GM21515 (cell line): ENCODE results near the gene SDF4.

ENCODE experiments used
- ATAC-seq: cut with Tn5 transposase; IDR thresholded peaks from one replicate; pipeline ENCODE4 v1.9.1; 2021; ENCODE audit not compliant: unreplicated experiment

The SDF4 gene

DNA sequence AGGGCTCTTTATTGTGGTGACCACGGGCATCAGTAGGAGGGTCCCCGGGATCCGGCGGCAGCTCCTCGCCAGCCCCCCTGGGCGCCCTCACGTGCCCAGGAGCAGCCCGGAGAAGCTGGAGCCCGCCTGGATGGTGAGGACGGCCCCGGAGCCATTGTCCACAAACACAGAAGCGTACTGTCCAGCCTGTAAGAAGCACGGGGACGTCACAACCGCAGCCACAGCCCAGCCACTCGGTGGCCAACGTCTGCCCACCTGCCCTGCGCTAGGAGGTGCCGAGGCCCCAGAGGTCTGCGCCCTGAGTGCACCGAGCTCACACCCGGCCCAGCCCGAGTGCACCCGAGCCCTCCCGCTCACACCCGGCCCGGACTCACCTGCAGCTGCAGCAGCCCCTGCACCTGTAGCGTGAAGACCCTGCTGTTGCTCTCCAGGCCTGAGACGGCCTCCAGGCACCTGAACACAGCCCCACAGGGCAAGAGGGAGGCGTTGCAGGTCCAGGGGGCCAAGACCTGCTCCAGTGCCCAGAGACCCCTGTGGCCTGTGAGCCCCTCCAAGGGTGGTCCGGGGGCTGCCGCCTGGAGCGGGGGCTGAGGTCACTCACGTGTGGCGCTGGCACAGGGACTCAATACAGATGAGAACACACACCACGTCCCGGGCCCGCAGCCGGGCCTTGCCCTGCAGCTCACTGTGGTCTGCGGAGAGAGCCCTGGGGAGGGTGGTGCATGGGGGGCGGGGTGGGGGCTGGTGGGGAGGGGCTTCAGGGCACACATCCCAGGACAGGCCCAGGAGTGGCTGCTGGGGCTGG is 10.9 kb upstream of the SDF4 start:
- ATAC-seq, result no peak

DNA sequence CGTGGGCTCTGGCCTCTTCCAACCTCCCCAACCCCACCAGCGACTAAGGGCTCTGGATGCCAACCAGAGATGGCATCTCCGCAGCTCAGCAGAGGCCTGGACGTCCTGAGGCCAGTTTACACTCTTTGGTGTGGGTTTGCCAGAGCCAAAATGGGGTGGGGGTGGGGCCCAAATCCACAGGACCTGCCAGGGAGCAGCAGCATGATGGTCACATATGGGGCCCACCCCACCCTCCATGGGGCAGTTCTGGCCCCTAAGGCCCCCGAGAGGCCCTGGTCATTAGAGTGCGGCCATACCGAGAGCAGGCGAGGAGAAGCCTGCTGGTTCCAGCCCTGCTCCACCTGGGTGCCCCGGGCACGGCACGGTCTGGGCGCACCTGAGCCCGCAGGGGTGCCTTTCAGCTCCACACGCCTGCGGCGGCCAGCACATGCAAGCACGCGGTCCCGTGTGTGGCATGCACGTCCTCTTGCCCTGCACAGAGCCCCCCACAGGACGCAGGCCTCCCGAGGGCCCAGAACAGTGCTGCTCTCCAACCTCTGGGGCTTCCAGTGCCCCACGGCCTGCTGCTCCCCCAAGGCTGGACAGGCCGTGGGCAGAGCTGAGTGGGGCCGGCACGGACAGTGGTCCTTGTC is 9.9 kb upstream of the SDF4 start:
- no peak for ATAC-seq

DNA sequence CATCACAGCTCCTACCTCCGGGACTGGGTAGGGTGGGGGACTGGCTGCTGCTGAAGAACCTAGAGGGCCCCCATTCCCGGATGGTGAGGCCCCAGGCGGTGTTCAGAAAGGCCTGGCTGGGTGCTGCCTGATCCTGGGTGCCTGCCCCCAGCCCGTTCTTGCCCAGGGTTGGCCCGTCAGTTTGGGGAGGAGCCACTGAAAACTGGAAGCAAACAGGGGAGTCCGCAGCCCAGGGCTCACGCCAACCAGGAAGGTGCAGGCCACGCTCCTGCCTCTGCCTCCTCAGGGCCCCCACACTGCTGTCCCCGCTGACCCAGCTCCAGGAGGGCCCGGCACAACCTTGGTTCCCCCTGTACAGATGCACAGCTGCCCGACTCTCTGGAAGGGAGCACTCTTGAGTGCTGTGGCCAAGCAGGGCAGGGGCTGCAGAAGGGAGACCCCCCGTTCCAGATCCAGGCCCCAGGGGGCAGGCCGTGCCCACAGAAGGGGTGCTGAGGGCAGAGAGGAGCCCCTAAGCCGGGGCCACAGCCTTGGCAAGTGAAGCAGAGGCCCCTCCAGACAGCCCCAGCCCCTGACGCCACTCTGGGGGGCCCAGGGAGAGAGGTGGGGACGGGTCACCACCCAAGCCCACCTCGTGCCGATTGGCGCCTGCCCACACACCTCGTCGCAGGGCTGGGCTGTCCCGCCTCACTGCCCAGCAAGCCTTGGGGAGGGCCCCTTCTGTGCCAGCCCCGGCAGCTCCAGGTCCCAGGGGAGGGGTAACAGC is 9.2 kb upstream of the SDF4 start:
- ATAC-seq, result no peak

DNA sequence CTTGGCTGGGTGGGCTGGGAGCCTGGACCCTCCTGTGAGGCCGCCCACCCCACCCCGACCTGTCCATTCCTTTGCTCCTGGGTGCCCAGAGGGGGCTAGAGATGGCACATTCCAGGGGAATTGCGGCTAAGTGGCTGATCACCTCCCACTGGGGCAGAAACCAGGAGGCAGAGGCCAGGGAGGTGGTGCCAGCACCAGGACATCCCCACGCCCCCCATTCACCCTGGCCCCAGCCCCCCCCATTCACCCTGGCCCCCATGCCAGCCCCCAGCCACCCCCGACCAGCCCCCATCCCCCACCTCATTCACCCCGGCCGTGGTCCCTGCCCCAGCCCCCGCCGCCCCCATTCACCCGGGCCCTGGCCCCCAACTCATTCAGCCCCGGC is 8.5 kb upstream of the SDF4 start:
- no peak for ATAC-seq

DNA sequence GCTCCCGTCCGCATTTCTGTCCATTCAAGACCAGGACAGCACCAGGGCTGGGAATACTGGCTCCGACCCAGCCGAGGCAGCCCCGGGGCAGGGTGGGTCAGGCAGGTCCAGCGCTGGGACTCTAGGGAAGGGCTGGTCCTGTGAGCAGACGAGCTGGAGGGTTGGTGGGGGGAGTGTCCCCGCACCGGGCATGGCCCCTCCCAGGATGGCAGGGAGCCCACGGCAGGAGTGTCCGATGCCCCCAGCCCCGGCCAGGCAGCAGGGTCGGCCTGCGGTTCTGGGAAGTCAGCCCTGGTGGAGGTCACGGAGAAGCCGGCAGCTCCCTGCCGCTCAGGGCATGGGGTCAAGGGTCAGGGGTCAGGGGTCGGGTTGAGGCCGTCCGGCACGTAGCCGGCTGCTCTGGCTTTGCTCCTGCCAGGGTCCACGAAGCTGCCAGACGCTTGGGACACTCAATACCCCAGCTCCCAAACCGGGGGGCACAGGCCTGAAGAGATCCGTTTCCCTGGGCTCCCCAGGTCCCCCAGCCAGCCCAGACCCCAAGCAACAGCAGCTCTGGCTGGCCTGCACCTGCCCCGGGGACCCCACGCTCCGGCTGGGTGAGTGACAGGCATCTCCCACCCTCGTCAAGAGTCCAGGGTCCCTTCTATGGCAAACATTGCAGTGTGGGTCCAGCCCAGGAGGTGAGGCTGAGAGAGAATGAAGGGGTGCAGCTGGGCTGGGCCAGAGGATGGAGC is 8.0 kb upstream of the SDF4 start:
- no peak for ATAC-seq

DNA sequence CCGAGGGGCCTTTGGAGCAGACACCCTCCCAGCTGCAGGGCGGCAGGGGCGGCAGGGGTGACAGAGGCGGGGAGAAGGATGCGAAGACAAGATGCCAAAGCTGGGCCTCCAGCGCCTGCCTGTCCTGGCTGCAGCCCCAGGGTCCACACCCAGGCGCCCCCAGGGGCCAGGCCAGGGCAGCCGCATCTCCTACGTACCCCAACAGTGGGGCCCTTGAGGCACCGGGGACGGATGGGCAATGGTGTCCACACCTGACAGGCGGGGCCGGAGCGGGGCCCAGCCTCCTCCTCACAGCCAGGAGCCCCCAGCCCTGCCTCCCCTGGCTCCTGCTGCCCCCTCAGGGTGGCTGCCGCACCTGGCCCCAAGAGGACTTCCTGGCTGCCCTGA is 7.4 kb upstream of the SDF4 start:
- ATAC-seq, result no peak

DNA sequence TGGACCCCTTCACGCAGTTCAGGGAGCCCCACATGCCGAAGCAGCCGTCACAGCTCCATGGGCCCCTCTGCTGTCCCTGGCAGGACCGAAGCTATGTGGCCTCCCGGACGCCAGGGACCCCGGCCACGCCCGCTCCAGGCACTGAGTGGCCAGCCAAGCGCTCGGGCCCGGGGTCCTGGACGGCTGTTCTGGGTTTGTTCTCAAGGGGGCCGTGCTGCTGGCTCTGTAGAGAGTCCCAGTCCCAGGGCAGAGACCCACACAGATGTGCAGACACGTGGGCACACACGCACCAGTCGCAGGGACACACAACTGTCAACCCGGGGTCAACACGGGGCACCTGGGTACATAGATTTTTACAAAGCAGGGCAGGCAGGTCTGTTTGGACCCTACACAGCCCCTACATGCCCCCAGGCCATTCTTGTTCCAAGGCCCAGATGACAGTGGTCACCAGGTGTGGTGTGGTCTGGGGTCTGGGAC is 6.9 kb upstream of the SDF4 start:
- no peak for ATAC-seq

DNA sequence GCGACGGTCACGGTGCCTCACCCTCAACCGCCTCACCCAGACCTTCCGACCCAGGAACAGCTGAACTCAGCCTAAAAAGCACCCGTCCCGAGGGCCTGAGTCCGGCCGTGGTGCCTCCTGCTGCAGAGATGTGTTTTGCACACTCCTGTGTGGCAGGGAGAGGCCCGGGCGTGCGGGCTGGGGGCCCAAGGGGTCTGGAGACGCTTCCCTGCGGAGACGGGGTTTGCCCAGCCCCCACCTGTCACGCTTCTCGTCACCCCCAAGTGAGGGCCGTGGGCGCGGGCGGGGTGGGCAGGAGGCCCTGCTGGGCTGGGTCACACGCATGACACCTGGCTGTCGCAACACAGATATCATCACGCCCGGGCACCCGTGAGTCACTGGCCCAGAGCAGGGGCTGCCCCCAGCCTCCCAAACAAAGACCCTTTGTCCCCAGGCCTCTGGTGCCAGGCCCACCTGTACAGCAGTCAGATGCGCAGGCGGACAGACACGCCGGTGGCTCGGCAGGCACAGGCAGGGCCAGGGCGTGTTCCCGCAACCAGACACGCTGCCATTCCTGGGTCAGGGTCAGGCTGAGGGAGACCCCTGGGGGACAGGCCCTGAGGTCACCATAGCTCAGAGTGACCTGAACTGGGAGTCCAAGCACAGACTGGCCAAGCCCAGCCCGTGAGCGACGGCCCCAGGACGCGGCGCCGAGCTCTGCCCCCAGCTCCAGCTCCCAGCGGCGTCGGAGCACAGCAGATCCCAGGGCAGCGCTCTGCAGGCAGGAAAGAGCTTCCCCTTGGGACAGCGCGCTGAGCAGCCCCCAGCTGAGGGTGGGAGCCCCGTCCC is 6.3 kb upstream of the SDF4 start:
- no peak for ATAC-seq

DNA sequence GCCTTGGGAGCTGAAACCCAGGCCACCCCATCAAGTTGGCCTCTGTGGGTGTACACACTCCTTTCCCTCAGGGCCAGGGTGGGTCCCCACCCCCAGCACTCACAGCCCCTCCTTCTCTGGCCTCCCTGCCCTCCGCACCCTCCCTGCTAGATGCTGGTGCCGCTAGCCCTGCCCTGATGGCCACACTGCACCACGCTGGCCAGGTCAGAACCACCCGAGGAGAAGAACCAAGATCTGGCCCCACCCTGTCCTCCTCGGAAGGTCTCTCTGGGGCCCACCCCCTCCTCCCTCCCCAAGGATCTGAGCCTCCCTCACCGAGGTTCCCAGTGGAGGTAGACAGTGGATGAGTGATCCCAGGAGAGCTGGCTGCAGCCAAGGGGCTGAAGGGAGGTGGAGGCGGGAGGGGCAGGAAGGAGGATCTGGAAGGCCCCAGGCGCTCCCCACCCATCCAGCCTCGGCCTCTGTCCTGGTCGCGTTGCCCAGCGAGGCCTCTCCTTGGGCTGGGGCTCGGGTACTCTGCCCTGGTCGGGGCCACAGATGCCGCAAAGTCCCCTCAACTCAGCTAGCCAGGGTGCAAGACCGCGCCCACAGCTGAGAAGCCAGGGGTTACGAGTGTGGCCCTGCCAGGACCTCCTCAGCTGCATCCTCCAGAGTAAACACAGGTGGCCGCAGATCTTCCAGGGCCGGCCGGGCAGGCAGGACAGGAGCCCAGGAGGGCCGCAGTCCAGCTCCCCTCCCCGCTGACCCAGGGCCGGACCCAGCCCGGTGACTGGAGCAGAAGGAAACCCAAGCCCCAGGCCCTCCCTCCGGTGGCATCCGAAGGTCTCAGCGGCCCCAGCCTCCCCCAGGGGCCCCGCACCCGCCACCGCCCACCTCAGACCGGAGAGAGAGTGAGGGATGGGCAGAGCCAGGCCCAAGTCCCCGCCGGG is 5.4 kb upstream of the SDF4 start:
- no peak for ATAC-seq

DNA sequence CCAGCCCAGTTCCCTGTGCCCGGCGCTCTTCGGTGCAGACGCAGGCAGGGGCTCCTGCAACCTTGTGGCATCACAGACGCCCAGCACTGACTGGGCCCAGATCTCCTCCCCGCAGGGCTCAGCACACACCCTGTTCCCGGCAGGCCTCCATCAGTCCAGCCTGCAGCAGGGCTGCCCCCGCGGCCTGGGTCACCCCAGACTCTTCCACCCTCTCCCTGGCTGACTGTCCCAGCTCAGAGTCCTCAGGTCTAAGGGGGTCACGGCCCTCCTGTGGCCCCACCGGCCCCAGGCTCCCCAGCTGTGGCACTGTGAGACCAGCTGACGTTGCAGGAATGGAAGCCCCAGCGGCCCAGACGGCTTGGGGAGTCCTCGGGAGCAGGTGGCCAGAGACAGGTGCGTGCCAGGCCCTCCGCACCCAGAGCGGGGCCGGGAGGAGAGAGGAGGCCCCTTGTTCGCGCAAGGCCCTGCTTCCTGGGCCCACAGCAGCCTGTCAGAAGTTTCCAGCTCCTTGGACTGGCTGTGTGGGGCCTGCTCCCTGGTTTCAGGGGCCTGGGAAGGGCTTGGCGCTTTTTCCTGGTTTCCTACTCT is 4.5 kb upstream of the SDF4 start:
- ATAC-seq, result no peak

DNA sequence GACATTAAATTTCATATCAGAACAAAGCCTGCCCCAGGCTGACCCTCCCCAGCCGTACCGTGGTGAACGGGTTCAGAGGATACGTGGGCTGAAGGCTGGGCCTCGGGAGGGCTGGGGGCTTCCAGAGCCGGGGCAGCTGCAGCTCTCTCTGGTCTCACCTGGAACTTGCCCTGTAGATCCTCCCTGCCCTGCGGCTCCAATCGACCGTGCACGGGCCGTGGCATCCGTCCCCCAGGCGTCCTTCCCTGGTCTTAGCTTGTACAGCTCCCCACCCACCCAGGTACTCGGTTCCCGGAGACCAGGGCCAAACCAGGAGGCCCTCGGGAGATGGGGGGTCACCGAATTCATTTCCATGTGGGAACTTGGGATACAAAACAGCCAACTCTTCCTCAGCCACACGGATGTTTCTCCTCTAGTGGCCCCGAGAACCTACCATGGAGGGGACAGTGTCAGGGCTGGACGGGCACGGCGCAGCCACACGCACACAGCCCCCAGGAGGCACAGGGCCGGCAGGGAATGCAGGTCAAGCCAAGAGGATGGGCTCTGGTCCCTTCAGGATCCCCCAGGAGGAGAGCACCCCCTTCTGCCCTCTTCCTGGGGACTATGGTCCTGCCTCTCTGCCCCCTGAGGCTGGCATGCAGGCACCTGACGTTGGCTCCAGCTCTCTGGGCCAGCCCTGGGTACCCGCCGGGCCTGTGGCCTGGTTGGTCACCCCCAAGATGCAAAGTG is 3.4 kb upstream of the SDF4 start:
- ATAC-seq, result no peak

DNA sequence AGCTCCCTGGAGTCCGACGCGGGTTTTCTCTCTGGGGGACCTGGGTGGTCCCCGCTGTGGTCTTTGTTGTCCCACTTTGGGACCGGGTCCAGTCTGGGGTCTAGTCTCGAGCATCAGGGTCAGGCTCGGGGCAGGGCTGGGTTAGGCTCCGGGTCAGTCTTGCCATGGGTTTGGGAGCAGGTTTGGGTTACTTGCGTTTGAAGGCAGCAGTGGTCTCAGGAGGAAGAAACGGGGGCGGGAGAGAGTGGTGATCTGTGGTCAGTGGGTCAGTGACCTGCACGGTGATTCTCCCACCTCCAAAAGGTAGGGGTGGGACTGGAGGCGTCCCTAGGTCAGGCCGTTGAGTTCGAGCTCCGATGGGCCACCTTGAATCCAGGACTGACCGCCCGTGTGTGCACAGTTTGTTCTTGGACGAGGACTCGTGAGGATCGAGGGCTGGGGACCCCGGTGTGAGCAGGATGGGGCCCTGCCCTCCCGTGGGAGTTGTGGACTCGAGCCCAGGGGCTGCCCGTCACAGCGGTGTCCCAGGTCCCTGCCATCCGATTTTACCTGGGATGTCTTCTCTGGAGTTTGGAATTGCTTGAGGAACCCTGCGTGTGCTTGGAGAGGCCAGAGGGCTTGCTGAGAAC is 2.5 kb upstream of the SDF4 start:
- no peak for ATAC-seq

DNA sequence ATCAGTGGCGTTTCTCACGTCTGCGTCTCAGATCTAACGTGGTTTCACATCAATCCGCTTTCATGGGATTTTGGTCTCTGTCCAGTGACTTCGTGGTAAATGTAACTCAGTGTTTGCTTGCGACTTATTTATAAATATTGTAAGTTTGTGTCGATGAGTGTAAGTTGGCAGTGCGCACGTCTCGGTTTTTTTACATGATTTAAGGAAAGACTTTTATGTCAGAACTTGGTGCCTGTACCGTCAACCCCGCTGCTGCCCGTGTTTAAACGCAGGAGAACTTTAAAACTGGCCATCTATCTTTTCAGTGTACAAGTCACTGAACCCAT is 1.7 kb upstream of the SDF4 start:
- ATAC-seq, result no peak

DNA sequence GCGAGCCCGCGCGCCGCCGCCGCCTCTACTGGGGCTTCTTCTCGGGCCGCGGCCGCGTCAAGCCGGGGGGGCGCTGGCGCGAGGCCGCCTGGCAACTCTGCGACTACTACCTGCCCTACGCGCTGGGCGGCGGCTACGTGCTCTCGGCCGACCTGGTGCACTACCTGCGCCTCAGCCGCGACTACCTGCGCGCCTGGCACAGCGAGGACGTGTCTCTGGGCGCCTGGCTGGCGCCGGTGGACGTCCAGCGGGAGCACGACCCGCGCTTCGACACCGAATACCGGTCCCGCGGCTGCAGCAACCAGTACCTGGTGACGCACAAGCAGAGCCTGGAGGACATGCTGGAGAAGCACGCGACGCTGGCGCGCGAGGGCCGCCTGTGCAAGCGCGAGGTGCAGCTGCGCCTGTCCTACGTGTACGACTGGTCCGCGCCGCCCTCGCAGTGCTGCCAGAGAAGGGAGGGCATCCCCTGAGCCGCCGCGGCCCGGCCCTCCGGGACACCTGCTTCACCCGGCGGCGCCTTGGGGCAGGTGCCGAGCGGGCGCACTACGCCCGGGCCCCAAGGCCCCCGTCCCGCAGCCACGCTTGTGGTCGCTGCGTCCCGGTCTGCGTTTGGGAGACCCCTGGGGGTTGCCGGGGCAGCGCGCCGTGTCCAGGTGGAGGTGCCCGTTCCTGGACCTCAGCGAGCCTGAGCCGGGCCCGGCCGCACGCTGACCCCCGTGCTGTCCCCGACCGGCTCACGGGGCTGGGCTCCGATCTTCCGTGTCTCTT is 1.2 kb upstream of the SDF4 start:
- ATAC-seq, result no peak

DNA sequence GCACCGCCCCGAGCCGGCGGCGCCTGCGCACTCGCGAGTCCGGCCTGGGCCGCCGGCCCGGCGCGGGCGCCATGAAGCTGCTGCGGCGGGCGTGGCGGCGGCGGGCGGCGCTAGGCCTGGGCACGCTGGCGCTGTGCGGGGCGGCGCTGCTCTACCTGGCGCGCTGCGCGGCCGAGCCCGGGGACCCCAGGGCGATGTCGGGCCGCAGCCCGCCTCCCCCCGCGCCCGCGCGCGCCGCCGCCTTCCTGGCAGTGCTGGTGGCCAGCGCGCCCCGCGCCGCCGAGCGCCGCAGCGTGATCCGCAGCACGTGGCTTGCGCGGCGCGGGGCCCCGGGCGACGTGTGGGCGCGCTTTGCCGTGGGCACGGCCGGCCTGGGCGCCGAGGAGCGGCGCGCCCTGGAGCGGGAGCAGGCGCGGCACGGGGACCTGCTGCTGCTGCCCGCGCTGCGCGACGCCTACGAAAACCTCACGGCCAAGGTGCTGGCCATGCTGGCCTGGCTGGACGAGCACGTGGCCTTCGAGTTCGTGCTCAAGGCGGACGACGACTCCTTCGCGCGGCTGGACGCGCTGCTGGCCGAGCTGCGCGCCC is 501 bp upstream of the SDF4 start, which contains the start of gene B3GALT6:
TSS of gene B3GALT6 (plus strand) at position 30 of the 588 bp plus-strand sequence. CDS start at position 72, 42 bp downstream.
- ATAC-seq, result peak; percentile 1

DNA sequence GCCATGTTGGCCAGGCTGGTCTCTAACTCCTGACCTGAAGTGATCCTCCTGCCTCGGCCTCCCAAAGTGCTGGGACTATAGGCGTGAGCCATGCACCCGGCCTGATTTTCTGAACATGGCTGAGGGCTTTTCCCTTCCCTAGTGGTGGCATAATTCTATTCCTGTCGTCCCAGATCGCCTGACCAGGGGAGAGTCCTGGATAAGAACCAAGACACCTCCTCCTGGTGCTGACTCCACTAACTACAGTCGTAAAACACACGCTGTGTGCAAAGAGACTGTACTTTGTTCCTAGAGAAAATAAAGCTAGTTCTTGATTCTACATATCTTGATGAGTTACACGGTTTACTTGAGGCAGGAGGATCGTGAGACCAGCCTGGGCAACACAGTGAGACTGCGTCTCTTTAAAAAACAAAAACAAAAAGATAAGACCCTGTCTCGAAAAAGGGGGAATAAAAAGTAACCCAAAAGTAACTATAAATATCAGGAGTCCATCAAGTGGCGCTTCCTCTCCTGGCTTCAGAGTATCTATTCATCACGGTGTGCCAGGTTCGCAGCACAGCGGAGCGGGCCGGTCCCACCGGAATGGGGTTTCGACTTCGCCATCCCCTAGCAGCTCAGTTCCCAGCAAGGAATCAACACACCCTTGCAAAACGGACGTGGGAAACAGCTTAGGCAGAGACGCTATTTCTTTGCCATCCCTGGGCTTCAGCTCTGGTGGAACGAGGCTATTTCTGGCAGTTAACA is 973 bp downstream of the SDF4 start:
- ATAC-seq, result no peak
